ENCODE results near the gene PAK1.
A peak's percentile ranks its signal among the peaks of the same experiment; 100 is the strongest.

Gene PAK1

DNA sequence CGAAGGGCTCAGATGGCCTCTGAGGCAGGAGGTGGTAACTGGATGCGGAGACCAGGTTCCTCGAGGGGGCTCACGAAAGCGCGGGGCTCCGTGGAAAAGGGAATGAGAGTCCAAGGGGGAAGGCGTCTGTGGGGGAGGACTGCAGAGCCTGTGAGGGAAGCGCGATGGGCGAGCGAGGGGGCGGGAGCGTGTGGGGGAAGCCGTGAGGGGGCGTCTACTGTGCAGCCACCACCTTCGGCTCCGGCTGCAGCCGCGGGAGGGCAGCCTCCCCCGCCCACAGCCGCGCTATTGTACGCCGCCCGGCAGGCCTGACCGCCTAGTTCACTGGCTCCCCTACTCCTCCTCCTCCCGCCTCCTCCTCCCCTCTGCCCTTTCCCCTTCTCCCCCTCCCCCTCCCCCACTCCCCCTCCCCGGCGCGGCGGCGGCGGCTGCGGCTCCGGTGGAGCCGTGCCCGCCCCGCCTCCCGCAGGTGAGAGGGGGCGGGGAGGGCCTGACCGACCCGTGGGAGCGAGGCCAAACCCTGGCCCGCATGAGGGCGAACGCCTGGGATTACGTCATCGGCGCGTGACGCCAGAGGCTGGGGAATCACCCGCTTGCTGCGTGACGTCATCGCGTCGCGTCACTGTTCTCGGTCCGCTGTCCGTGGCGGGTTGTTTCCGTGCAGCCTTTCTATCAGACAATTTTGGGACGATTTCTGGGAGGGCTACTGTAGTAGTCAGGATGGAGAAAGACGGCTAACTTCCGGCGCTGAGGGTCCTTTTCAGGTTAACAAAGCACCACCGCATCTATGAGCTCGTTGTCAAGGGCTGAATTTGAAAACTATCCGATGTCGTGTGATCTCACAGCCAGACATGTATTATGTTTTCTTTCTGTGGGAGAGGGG is at the start of gene PAK1:
TSS of gene PAK1 (minus strand) at position 294 of the 883 bp plus-strand sequence. CDS start 81,574 bp downstream, outside the sequence.
- TF ChIP-seq, protein P1, sequence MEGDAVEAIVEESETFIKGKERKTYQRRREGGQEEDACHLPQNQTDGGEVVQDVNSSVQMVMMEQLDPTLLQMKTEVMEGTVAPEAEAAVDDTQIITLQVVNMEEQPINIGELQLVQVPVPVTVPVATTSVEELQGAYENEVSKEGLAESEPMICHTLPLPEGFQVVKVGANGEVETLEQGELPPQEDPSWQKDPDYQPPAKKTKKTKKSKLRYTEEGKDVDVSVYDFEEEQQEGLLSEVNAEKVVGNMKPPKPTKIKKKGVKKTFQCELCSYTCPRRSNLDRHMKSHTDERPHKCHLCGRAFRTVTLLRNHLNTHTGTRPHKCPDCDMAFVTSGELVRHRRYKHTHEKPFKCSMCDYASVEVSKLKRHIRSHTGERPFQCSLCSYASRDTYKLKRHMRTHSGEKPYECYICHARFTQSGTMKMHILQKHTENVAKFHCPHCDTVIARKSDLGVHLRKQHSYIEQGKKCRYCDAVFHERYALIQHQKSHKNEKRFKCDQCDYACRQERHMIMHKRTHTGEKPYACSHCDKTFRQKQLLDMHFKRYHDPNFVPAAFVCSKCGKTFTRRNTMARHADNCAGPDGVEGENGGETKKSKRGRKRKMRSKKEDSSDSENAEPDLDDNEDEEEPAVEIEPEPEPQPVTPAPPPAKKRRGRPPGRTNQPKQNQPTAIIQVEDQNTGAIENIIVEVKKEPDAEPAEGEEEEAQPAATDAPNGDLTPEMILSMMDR (IDR thresholded peaks at IDR 0.05), result no peak
- peak; percentile 79 for DNase-seq (ENCODE audit: low spot score)
- Histone ChIP-seq H3K4me3 (peak within 1 kb of the TSS; percentile 92), H3K27ac (peak within 1 kb of the TSS; percentile 36 to 52)

- Histone ChIP-seq H3K27ac (no peak overlapping the region), H3K4me3 (no peak overlapping the region)
- TF ChIP-seq, protein P1 (IDR thresholded peaks at IDR 0.05), result no peak
- no peak for DNase-seq (ENCODE audit: low spot score)
Measured at GRCh38 chr11:77522215-77522614, 48.3 kb upstream of the PAK1 start.

DNA sequence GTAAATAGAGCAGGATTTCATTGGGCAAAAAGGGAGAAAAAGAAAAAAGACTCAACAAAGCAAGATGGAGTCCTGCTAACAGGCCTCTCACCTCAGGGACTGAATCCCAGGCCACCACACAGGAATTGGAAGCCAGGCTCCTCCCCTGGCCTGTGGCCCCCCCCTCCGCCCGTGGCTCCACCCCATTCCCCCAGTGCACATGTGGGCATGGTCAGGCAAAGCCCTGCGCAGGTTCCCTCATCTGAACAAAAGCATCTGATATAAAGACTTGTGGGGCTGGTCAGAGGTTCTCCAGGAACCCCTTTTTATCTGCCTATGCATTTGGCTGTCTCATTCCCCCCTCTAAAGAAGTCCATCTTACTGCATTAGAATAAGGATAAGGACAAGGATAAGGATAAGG is 46.0 kb upstream of the PAK1 start:
- TF ChIP-seq, protein P1 (IDR thresholded peaks at IDR 0.05), result no peak
- Histone ChIP-seq H3K4me3 (no peak overlapping the region), H3K27ac (no peak overlapping the region)
- no peak for DNase-seq (ENCODE audit: low spot score)

DNA sequence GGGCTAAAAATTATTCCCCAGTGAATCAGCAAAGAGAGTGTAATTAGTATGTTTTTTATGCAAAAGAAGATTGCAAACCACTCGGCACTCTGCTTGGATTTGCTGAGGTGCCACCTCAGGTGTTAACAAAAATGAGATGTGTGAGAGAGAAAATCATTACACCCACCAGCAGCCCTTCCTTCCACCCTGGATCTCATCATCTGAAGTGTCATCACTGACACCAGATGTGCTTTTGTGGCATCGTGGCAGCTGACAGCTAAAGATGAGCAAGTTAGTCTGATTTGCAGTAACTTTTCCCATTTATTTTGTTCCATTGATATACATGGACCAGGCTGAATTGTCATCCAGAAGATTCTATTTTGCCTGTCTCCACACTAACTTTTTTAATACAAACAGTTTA is 44.6 kb upstream of the PAK1 start:
- DNase-seq (ENCODE audit: low spot score), result no peak
- TF ChIP-seq, protein P1 (IDR thresholded peaks at IDR 0.05), result no peak
- H3K27ac ChIP-seq, result no peak overlapping the region
- no peak overlapping the region for H3K4me3 ChIP-seq

DNA sequence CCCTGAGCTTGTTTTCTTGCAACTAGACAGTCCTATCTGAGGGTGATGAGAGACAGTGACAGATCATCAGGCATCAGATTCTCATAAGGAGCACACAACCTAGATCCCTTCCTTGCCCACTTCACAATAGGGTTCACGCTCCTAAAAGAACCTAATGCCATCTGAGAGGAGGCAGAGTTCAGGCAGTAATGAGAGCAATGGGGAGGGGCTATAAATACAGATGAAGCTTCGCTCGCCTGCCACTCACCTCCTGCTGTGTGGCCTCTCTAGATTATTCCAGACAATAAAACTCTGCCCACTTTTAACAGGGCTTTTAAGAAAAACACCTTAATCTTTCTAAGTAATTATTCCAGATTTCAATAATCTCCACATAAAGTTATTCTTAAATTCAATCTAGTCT is 43.9 kb upstream of the PAK1 start:
- H3K4me3 ChIP-seq, result no peak overlapping the region
- H3K27ac ChIP-seq, result no peak overlapping the region
- DNase-seq (ENCODE audit: low spot score), result no peak
- TF ChIP-seq, protein P1 (IDR thresholded peaks at IDR 0.05), result no peak

DNA sequence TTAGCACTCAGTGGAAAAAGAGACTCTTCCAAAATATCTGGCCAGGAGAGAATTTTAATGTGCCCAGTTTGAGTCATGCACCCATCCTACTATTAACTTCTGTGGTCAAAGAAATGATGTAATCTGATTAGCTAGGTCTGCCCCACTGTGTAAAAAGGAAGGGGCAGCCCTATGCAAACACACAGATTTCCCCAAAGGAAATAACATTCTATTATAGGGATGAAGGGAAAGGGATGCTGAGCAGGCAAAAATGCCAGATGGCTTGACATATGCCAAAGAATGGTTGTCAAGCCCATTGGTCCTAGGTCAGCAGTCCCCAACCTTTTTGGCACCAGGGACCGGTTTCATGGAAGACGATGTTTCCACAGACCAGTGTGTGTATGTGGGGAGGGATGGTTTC is 43.3 kb upstream of the PAK1 start:
- no peak overlapping the region for H3K4me3 ChIP-seq
- TF ChIP-seq, protein P1 (IDR thresholded peaks at IDR 0.05), result no peak
- H3K27ac ChIP-seq, result no peak overlapping the region
- no peak for DNase-seq (ENCODE audit: low spot score)

DNA sequence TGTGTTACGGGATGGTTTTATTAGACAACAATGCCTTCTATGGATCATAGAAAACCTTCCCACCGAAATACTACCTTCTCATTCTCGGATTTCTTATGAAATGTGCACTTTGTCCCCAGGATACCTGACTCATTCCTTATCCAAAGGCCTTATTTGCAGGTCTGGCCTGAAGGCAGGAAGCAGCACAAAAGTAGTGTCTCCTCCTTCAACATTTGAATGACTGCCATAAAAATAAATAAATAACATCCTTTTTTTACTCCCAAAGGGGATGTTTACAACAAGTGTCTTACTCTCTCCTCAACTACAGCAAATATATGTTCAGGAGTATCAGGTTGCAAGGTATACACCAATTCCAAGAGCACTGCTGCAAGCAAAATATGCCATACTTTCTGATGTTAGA is 41.6 kb upstream of the PAK1 start:
- TF ChIP-seq, protein P1 (IDR thresholded peaks at IDR 0.05), result no peak
- H3K27ac ChIP-seq, result no peak overlapping the region
- no peak overlapping the region for H3K4me3 ChIP-seq
- DNase-seq (ENCODE audit: low spot score), result no peak

Data from coronary artery (tissue), 2 donors.